Astrocyte (in vitro differentiated cells and primary cell): ENCODE results near the gene LRRC10B. TPM values are rescaled to one million over a fixed set of nuclear protein-coding genes. Genes with fewer than 3 reads are reported as not detected.

Experiments
- DNase-seq: peaks from one replicate; pipeline ENCODE4 v3.0.0-alpha.2; 2010; ENCODE audit warnings: low read depth
- FAIRE-seq: peaks from 2 replicates; lab custom pipeline; 2011; peaks lifted over from hg19 to GRCh38; lab: Jason Lieb, UNC
- H2AFZ ChIP-seq: 2 replicates; pipeline ENCODE4 v1.6.0; 2012; ENCODE audit warnings: low read depth, low read length, inconsistent platforms
- H3K27ac ChIP-seq: 2 replicates; pipeline ENCODE4 v1.5.1; 2011; ENCODE audit warnings: low read depth, low read length, inconsistent platforms
- H3K27me3 ChIP-seq: 2 replicates; pipeline ENCODE4 v1.6.0; 2011; ENCODE audit warnings: low read length, inconsistent platforms; ENCODE audit not compliant: insufficient read depth
- H3K36me3 ChIP-seq: 2 replicates; pipeline ENCODE4 v1.5.1; 2011; ENCODE audit warnings: low read length, inconsistent platforms; ENCODE audit not compliant: insufficient read depth
- H3K4me1 ChIP-seq: 2 replicates; pipeline ENCODE4 v1.5.1; 2011; ENCODE audit warnings: low read length, inconsistent platforms; ENCODE audit not compliant: insufficient read depth
- H3K4me2 ChIP-seq: 2 replicates; pipeline ENCODE4 v1.6.0; 2012; ENCODE audit warnings: low read length, inconsistent platforms
- H3K4me3 ChIP-seq: 2 replicates; pipeline ENCODE4 v1.5.1; 2011; ENCODE audit warnings: low read depth, mild to moderate bottlenecking, low read length, inconsistent platforms; ENCODE audit not compliant: insufficient read depth
- H3K79me2 ChIP-seq: 2 replicates; pipeline ENCODE4 v1.6.0; 2012; ENCODE audit warnings: mild to moderate bottlenecking, low read length, inconsistent platforms; ENCODE audit not compliant: insufficient read depth
- H3K9ac ChIP-seq: 2 replicates; pipeline ENCODE4 v1.6.0; 2012; ENCODE audit warnings: mild to moderate bottlenecking, low read length, inconsistent platforms
- H3K9me3 ChIP-seq: 2 replicates; pipeline ENCODE4 v1.5.1; 2012; ENCODE audit warnings: low read depth, mild to moderate bottlenecking, low read length, inconsistent platforms; ENCODE audit not compliant: insufficient read depth
- H4K20me1 ChIP-seq: 2 replicates; pipeline ENCODE4 v1.6.0; 2012; ENCODE audit warnings: low read length, inconsistent platforms; ENCODE audit not compliant: insufficient read depth
- H3K27ac Mint-ChIP-seq: one replicate; pipeline ENCODE4 v1.8.0; 2021; ENCODE audit warnings: mild to moderate bottlenecking, mixed read lengths; ENCODE audit not compliant: unreplicated experiment
- H3K27me3 Mint-ChIP-seq: one replicate; pipeline ENCODE4 v1.8.0; 2021; ENCODE audit warnings: low read depth, mixed read lengths; ENCODE audit not compliant: unreplicated experiment
- H3K36me3 Mint-ChIP-seq: one replicate; pipeline ENCODE4 v1.8.0; 2021; ENCODE audit warnings: low read depth, mixed read lengths; ENCODE audit not compliant: unreplicated experiment
- H3K4me1 Mint-ChIP-seq: one replicate; pipeline ENCODE4 v1.8.0; 2021; ENCODE audit warnings: low read depth, mixed read lengths; ENCODE audit not compliant: unreplicated experiment
- H3K4me3 Mint-ChIP-seq: one replicate; pipeline ENCODE4 v1.8.0; 2021; ENCODE audit warnings: mild to moderate bottlenecking, moderate library complexity, mixed read lengths; ENCODE audit not compliant: unreplicated experiment
- H3K9me3 Mint-ChIP-seq: one replicate; pipeline ENCODE4 v1.8.0; 2021; ENCODE audit warnings: mild to moderate bottlenecking, mixed read lengths; ENCODE audit not compliant: unreplicated experiment
- CTCF ChIP-seq: IDR thresholded peaks from 2 replicates; pipeline ENCODE4 v1.5.1; 2011; ENCODE audit warnings: low read depth, mild to moderate bottlenecking, inconsistent platforms, low read length, moderate library complexity; ENCODE audit not compliant: insufficient read depth
- EZH2 ChIP-seq: IDR thresholded peaks from 2 replicates; pipeline ENCODE4 v1.6.1; 2012; ENCODE audit warnings: mild to moderate bottlenecking, low read length, inconsistent platforms; ENCODE audit not compliant: insufficient read depth
- total RNA-seq: library from RNA; stranded (reverse); gene quantifications from 2 replicates; pipeline ENCODE4 v1.2.1, GENCODE V29; 2021

LRRC10B gene
- total RNA-seq, 1 donor from 2014 or later: 0.09 TPM

- Histone ChIP-seq H4K20me1 (no peaks in the 10 kb centered on the region), H3K9ac (no peak overlapping the region), H3K27ac (no peak overlapping the region), H3K9me3 (no peaks in the 10 kb centered on the region), H3K79me2 (no peaks in the 10 kb centered on the region), H3K4me1 (no peaks in the 10 kb centered on the region), H2AFZ (no peak overlapping the region), H3K4me3 (no peak overlapping the region), H3K27me3 (peaks cover 22% of the 10 kb centered on the region), H3K4me2 (no peak overlapping the region), H3K36me3 (no peaks in the 10 kb centered on the region)
- FAIRE-seq: no peak
- peaks cover 27% of the 10 kb centered on the region for H3K27me3 Mint-ChIP-seq
- DNase-seq: no peak
- no peak for TF ChIP-seq CTCF
- TF ChIP-seq EZH2: no peak
- H3K9me3 Mint-ChIP-seq: peaks cover 2% of the 10 kb centered on the region
- H3K27ac Mint-ChIP-seq: no peak overlapping the region
- H3K4me1 Mint-ChIP-seq: peaks cover 7% of the 10 kb centered on the region
- H3K36me3 Mint-ChIP-seq: peaks cover 9% of the 10 kb centered on the region
- no peak overlapping the region for H3K4me3 Mint-ChIP-seq
Observed at GRCh38 chr11:61542024-61542461, 33.5 kb downstream of the LRRC10B start.

GRCh38 chr11:61542705-61543104 lies 34.2 kb downstream of the LRRC10B start:
- Histone ChIP-seq H3K4me2 (no peak overlapping the region), H2AFZ (no peak overlapping the region), H3K27me3 (peaks cover 22% of the 10 kb centered on the region), H3K4me1 (no peaks in the 10 kb centered on the region), H4K20me1 (no peaks in the 10 kb centered on the region), H3K9ac (no peak overlapping the region), H3K79me2 (no peaks in the 10 kb centered on the region), H3K27ac (no peak overlapping the region), H3K9me3 (no peaks in the 10 kb centered on the region), H3K4me3 (no peak overlapping the region), H3K36me3 (no peaks in the 10 kb centered on the region)
- Mint-ChIP-seq H3K9me3 (peaks cover 2% of the 10 kb centered on the region), H3K27me3 (peaks cover 30% of the 10 kb centered on the region), H3K36me3 (peaks cover 9% of the 10 kb centered on the region), H3K27ac (no peak overlapping the region), H3K4me3 (no peak overlapping the region), H3K4me1 (peaks cover 7% of the 10 kb centered on the region)
- no peak for DNase-seq
- no peak for TF ChIP-seq EZH2
- TF ChIP-seq CTCF: no peak
- no peak for FAIRE-seq

- Mint-ChIP-seq H3K4me1 (peaks cover 5% of the 10 kb centered on the region), H3K27me3 (peaks cover 36% of the 10 kb centered on the region), H3K9me3 (peaks cover 2% of the 10 kb centered on the region), H3K36me3 (peaks cover 9% of the 10 kb centered on the region), H3K4me3 (no peak overlapping the region), H3K27ac (no peak overlapping the region)
- Histone ChIP-seq H3K79me2 (no peaks in the 10 kb centered on the region), H3K27ac (no peak overlapping the region), H3K4me1 (no peaks in the 10 kb centered on the region), H3K9me3 (no peaks in the 10 kb centered on the region), H3K4me2 (no peak overlapping the region), H2AFZ (no peak overlapping the region), H3K27me3 (peaks cover 17% of the 10 kb centered on the region), H3K4me3 (no peak overlapping the region), H4K20me1 (no peaks in the 10 kb centered on the region), H3K36me3 (no peaks in the 10 kb centered on the region), H3K9ac (no peak overlapping the region)
- FAIRE-seq: no peak
- TF ChIP-seq EZH2 (no peak), CTCF (no peak)
- peak; percentile 32 for DNase-seq
Observed at GRCh38 chr11:61543606-61544306, 35.2 kb downstream of the LRRC10B start.
